BJ (cell line): ENCODE measurements around the gene FAM200A. TPM values are rescaled to one million over a fixed set of nuclear protein-coding genes. Genes with fewer than 3 reads are reported as not detected.

Experiments used
- CTCF ChIA-PET: fragments of 350-600 bp; formaldehyde crosslinking; extraction: SDS; loops from one replicate; lab custom pipeline; 2021; ENCODE audit warnings: antibody characterized with exemption, inconsistent platforms; lab: Yijun Ruan, JAX
- POLR2A ChIA-PET: fragments of 300-600 bp; sonication (Branson Sonifier 250); formaldehyde crosslinking; extraction: SDS; loops from one replicate; lab custom pipeline; 2021; ENCODE audit warnings: antibody characterized with exemption; lab: Charles Lee
- DNase-seq: peaks from one replicate; pipeline ENCODE4 v3.0.0-alpha.2; 2011; ENCODE audit warnings: low read depth
- H3K27me3 ChIP-seq: 2 replicates; pipeline ENCODE4 v1.6.0; 2011; ENCODE audit warnings: low read length; ENCODE audit not compliant: control insufficient read depth, insufficient read depth
- H3K36me3 ChIP-seq: 2 replicates; pipeline ENCODE4 v1.5.1; 2011; ENCODE audit warnings: low read length; ENCODE audit not compliant: control insufficient read depth, insufficient read depth
- H3K4me3 ChIP-seq: 2 replicates; pipeline ENCODE4 v1.5.1; 2011; ENCODE audit warnings: low read depth, mild to moderate bottlenecking, control low read depth, low read length
- polyA plus RNA-seq: library from polyadenylated mRNA; depleted of rRNA; stranded (reverse); fragments of >200 nt; gene quantifications from 2 replicates; pipeline ENCODE4 v1.2.3, GENCODE V29; 2011
- TF ChIP-seq, protein P1 (sequence below): IDR thresholded peaks from 2 replicates; pipeline ENCODE4 v1.5.1; 2011; ENCODE audit warnings: low read depth, mild to moderate bottlenecking, control low read depth, inconsistent platforms, low read length, moderate library complexity; ENCODE audit not compliant: insufficient read depth

The FAM200A gene
- polyA plus RNA-seq, 1 experiment = 3.8 TPM

DNA sequence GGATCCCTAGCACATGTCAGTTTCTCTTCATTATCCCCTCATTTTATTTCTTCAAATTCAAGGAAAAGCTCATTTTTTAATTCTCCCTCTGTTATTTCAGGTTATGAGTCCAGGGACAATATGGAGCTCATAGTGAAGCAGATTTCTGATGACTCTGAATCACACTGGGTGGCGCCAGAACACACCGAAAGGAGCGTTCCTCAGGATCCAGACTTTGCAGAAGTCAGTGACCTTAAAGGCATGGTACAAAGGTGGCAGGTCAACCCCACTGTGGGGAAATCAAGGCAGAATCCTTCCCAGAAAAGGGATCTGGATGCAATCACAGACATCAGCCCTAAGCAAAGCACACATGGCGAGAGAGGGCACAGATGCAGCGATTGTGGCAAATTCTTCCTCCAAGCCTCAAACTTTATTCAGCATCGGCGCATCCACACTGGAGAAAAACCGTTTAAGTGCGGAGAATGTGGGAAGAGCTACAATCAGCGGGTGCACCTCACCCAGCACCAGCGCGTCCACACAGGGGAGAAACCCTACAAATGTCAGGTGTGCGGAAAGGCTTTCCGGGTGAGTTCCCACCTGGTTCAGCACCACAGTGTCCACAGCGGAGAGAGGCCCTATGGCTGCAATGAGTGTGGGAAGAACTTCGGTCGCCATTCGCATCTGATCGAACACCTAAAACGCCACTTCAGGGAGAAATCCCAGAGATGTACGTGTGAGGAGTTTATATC, 26.0 kb downstream of the FAM200A start:
- no peak for DNase-seq
- Histone ChIP-seq H3K27me3 (no peaks in the 10 kb centered on the region), H3K36me3 (peaks cover 15% of the 10 kb centered on the region), H3K4me3 (no peak overlapping the region)
- CTCF ChIA-PET = interaction anchor here (0.7 to 1.2 kb wide), 5 partner anchors 9 to 389 kb away, joined by 3 to 6 read pairs (median 3); no protein-coding TSS in a partner anchor
- POLR2A ChIA-PET = no interaction called here
- TF ChIP-seq, protein P1, sequence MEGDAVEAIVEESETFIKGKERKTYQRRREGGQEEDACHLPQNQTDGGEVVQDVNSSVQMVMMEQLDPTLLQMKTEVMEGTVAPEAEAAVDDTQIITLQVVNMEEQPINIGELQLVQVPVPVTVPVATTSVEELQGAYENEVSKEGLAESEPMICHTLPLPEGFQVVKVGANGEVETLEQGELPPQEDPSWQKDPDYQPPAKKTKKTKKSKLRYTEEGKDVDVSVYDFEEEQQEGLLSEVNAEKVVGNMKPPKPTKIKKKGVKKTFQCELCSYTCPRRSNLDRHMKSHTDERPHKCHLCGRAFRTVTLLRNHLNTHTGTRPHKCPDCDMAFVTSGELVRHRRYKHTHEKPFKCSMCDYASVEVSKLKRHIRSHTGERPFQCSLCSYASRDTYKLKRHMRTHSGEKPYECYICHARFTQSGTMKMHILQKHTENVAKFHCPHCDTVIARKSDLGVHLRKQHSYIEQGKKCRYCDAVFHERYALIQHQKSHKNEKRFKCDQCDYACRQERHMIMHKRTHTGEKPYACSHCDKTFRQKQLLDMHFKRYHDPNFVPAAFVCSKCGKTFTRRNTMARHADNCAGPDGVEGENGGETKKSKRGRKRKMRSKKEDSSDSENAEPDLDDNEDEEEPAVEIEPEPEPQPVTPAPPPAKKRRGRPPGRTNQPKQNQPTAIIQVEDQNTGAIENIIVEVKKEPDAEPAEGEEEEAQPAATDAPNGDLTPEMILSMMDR = peak; percentile 23; the same call in 1 of the 2 replicates

DNA sequence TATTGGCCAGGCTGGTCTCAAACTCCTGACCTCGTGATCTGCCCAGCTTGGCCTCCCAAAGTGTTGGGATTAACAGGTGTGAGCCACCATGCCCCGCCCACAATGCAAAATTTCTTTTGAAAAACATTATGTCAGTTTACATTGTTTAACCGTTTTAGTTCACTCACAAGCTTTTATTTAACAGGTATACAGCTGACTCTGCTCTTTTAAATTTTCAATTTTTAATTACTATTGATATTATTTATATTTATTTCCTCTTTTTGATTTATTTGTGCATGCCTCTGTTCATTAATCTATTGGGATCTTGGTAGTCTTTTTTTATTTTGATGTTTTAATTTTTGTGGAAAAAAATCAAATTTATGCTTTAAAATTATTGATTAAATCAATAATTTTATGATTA, 30.5 kb downstream of the FAM200A start:
- peaks cover 16% of the 10 kb centered on the region for H3K36me3 ChIP-seq
- TF ChIP-seq, protein P1 = no peak
- no peaks in the 10 kb centered on the region for H3K27me3 ChIP-seq
- POLR2A ChIA-PET = no interaction called here
- CTCF ChIA-PET = interaction anchor here (0.7 to 1.4 kb wide), 2 partner anchors 12 to 1141 kb away, joined by 3 to 5 read pairs; no protein-coding TSS in a partner anchor
- no peak for DNase-seq
- no peak overlapping the region for H3K4me3 ChIP-seq

DNA sequence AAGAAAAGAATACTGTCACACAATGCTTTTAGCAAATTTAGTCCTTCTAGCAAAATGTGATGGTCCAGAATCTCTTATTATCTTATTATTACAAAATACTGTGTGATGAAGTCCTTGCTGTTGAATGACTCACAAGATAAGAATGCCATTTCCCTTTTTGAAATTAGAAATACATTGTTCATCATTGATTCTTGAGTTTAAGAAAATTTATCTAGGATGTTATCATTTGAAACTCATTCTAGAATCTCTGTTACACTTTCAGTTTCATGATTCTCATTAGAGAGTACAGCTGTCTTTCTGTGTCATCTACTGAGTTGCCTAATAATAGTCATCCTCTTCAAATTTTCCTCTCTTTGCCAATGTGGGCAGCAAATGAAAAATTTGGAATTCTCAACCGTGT, 37.9 kb downstream of the FAM200A start:
- DNase-seq = no peak
- TF ChIP-seq, protein P1 = no peak
- POLR2A ChIA-PET = no interaction called here
- Histone ChIP-seq H3K36me3 (peaks cover 13% of the 10 kb centered on the region), H3K4me3 (no peak overlapping the region), H3K27me3 (no peaks in the 10 kb centered on the region)
- CTCF ChIA-PET = no interaction called here

DNA sequence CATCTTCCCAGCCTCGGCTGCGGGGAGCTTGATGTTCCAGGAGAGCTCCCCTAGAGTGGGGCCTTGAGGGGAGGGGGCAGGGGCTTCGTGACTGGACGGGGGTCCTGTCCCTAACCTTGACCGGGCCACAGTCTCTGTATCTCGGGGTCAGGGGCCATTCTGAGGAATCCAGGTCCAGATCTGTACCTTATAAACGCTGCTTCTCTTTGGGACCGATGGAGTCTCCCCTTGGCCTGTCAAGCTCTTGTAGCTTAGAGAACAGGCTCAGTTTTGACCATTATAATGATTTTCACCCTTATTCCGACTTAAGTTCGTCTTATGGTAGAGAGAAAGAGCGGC, 46.6 kb downstream of the FAM200A start:
- Histone ChIP-seq H3K4me3 (peak overlapping the region; percentile 80), H3K27me3 (no peaks in the 10 kb centered on the region), H3K36me3 (no peaks in the 10 kb centered on the region; the same call in 1 of the 2 replicates)
- ChIA-PET CTCF (interaction anchor here (1.2 kb wide), 1 partner anchor 75 kb away, joined by 3 read pairs; no protein-coding TSS in a partner anchor), POLR2A (interaction anchor here (0.6 to 0.8 kb wide), 2 partner anchors 9 to 53 kb away, joined by 4 to 5 read pairs; no protein-coding TSS in a partner anchor)
- TF ChIP-seq, protein P1 = no peak
- no peak for DNase-seq

DNA sequence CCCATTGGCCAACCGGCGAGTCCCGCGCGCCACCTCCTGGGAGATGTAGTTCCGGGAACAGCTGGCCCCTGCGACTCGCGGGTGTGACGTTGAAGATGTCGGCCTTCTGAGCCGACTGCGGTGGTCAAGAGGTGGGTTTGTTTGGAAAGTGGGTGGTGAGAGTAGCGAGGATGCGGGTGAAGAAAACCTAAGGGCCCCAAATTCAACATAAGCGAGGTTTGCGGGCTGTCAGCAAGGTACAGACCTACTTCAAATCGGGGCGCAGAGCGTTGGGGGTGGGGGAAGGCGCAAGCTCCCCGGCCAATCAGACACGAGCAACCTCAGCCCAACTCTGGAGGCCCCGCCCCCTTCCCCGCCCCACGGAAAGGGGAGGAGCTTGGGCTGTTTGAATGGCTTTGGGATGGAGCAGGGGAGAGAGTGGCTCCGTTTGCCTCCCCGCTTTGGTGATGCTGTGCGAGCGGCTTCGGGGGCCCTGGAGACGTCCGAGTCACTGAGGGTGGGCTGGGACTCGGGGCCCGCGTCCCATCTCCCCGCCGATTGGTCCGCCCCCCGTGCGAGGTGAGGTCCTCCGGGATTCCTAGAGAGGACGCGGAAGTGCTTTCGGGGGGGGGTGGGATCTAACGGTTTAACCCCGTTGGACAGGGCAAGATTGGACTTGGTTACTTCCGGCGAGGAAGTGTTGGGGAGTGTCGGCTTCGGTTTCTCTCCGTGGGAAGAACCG, 47.2 kb downstream of the FAM200A start, which contains the start of gene ZKSCAN5:
Gene ZKSCAN5 (plus strand): TSS at position 60 of the 721 bp plus-strand sequence. CDS start 1,383 bp downstream, outside the sequence.
- ChIA-PET POLR2A (interaction anchor here (0.6 to 0.8 kb wide), 3 partner anchors 8 to 53 kb away, joined by 4 to 9 read pairs (median 5); no protein-coding TSS in a partner anchor), CTCF (interaction anchor here (0.6 to 1.2 kb wide), 2 partner anchors 29 to 76 kb away, joined by 3 read pairs; no protein-coding TSS in a partner anchor)
- H3K36me3 ChIP-seq = no peaks in the 10 kb centered on the region; the same call in 1 of the 2 replicates
- H3K4me3 ChIP-seq = peak within 1 kb of the TSS; percentile 80
- TF ChIP-seq, protein P1 = no peak
- peak; percentile 79 for DNase-seq
- H3K27me3 ChIP-seq = no peaks in the 10 kb centered on the region
